Smooth muscle cell (in vitro differentiated cells): Measurements from ENCODE around the gene B3GNT3. TPM values are rescaled to one million over a fixed set of nuclear protein-coding genes. Genes with fewer than 3 reads are reported as not detected.

Experiments used
- DNase-seq: peaks from one replicate; lab custom pipeline; 2025; ENCODE audit not compliant: unreplicated experiment; lab: John Stamatoyannopoulos, UW
- H2AFZ ChIP-seq: fragments of 200-600 bp; sonication (generic); 2 replicates; pipeline ENCODE4 v1.6.0; 2016; ENCODE audit warnings: antibody characterized with exemption, low read depth, mild to moderate bottlenecking
- H3F3A ChIP-seq: fragments of 200-600 bp; sonication (generic); 2 replicates; pipeline ENCODE4 v1.6.0; 2017; ENCODE audit warnings: antibody characterized with exemption, low read depth
- H3K27ac ChIP-seq: fragments of 200-600 bp; sonication (generic); 2 replicates; pipeline ENCODE4 v1.5.1; 2016; ENCODE audit warnings: low read depth, mild to moderate bottlenecking
- H3K27me3 ChIP-seq: fragments of 200-600 bp; sonication (generic); 2 replicates; pipeline ENCODE4 v1.6.1; 2016; ENCODE audit warnings: low read depth, mild to moderate bottlenecking
- H3K36me3 ChIP-seq: fragments of 200-600 bp; sonication (generic); 2 replicates; pipeline ENCODE4 v1.5.1; 2016; ENCODE audit warnings: low read depth
- H3K4me1 ChIP-seq: fragments of 200-600 bp; sonication (generic); 2 replicates; pipeline ENCODE4 v1.5.1; 2016; ENCODE audit warnings: low read depth
- H3K4me2 ChIP-seq: fragments of 200-600 bp; sonication (generic); 2 replicates; pipeline ENCODE4 v1.6.0; 2016; ENCODE audit warnings: mild to moderate bottlenecking
- H3K4me3 ChIP-seq: fragments of 200-600 bp; sonication (generic); 2 replicates; pipeline ENCODE4 v1.5.1; 2016; ENCODE audit warnings: mild to moderate bottlenecking
- H3K79me2 ChIP-seq: fragments of 200-600 bp; sonication (generic); 2 replicates; pipeline ENCODE4 v1.6.0; 2016; ENCODE audit warnings: low read depth, mild to moderate bottlenecking
- H3K9ac ChIP-seq: fragments of 200-600 bp; sonication (generic); 2 replicates; pipeline ENCODE4 v1.6.0; 2016; ENCODE audit warnings: low read depth
- H3K9me3 ChIP-seq: fragments of 200-600 bp; sonication (generic); replicated peaks from 2 replicates; pipeline ENCODE4 v1.5.1; 2016; ENCODE audit warnings: low read depth
- H4K20me1 ChIP-seq: fragments of 200-600 bp; sonication (generic); 2 replicates; pipeline ENCODE4 v1.6.0; 2016; ENCODE audit warnings: low read depth
- CTCF ChIP-seq: fragments of 200-600 bp; sonication (generic); IDR thresholded peaks from 2 replicates; pipeline ENCODE4 v1.5.1; 2017; ENCODE audit warnings: borderline replicate concordance, mild to moderate bottlenecking, antibody characterized with exemption; ENCODE audit not compliant: insufficient read depth, poor library complexity, severe bottlenecking
- WGBS: methylation state at CpG from one replicate; pipeline ENCODE4 v1.1.7; 2016; ENCODE audit warnings: low lambda C conversion rate; 5-methylcytosine and 5-hydroxymethylcytosine counted together
- polyA plus RNA-seq: library from polyadenylated mRNA; unstranded; fragments of >200 nt; fragmentation: Nextera tagmentation; extraction: Ambion mirVana; gene quantifications from 2 replicates; pipeline ENCODE4 v1.2.1, GENCODE V29; 2016
- total RNA-seq: library from RNA; depleted of rRNA; stranded (reverse); fragments of >200 nt; gene quantifications from 2 replicates; pipeline ENCODE4 v1.2.3, GENCODE V29; 2014

B3GNT3 gene
- total and polyA plus RNA-seq, 2 experiments from 2014 or later, result 2.8 TPM; not detected in 1

DNA sequence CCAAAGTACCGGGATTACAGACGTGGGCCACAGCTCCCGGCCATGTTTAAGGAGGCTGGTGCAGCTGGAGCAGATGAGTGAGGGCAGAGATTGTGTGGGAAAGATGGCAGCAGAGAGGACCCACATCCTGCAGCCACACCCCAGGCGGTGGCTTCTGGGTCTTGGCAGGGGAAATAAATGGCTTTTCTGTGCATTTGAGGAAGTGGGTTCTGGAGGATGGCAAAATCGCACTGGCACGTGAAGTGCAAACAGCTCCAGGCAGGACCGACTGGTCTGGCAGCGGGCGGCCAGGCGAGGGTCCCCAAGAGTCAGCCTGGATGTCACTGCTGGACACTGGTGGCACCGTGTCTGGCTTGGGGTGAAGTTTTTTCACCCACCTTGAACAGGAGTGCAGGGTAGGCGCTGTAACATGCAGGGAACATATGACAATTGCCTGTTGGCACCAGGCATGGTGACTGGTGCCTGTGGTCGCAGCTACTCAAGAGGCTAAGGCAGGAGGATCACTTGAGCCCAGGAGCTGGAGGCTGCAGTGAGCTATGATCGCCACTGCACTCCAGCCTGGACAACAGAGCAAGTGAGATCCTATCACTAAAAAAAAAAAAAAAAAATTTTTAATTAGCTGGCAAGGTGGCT, 8.4 kb downstream of the B3GNT3 start:
- H2AFZ ChIP-seq, result no peak overlapping the region
- no peaks in the 10 kb centered on the region for H3K36me3 ChIP-seq
- no peaks in the 10 kb centered on the region for H3F3A ChIP-seq
- no peak for DNase-seq
- H3K4me2 ChIP-seq, result no peak overlapping the region
- H4K20me1 ChIP-seq, result no peaks in the 10 kb centered on the region
- TF ChIP-seq CTCF, result no peak
- no peaks in the 10 kb centered on the region for H3K79me2 ChIP-seq
- H3K9me3 ChIP-seq, result no peaks in the 10 kb centered on the region
- H3K4me1 ChIP-seq, result no peaks in the 10 kb centered on the region
- H3K4me3 ChIP-seq, result no peak overlapping the region
- WGBS, result 86% methylated on average over 13 of the region's 14 CpGs
- H3K9ac ChIP-seq, result no peak overlapping the region
- H3K27me3 ChIP-seq, result no peaks in the 10 kb centered on the region
- H3K27ac ChIP-seq, result no peak overlapping the region

DNA sequence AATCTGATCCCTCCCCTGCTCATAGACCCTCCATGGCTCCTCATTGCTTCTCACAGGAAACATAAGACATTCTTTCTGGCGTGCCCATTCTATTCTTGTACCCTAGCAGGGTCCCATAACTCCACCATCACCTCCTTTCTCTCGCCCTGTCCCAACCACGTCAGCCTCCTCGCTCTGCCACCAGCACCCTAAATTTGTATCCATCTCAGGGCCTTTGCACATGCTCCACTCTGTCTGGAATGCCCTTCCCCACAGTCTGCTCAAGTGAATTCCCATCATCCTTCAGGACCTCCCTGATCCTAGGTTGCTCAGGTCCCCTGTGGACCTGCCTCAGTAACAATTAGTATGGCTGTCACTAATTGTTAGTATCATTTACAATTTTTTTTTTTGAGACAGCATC, 10.5 kb downstream of the B3GNT3 start:
- Histone ChIP-seq H2AFZ (no peak overlapping the region), H3K79me2 (no peaks in the 10 kb centered on the region), H3K9ac (no peak overlapping the region), H3K36me3 (no peaks in the 10 kb centered on the region), H4K20me1 (no peaks in the 10 kb centered on the region), H3K4me1 (no peaks in the 10 kb centered on the region), H3K27me3 (no peaks in the 10 kb centered on the region), H3F3A (no peaks in the 10 kb centered on the region), H3K9me3 (no peaks in the 10 kb centered on the region), H3K27ac (no peak overlapping the region), H3K4me3 (no peak overlapping the region), H3K4me2 (no peak overlapping the region)
- no peak for DNase-seq
- WGBS, result 90% methylated on average over 4 of the region's 4 CpGs
- TF ChIP-seq CTCF, result no peak

DNA sequence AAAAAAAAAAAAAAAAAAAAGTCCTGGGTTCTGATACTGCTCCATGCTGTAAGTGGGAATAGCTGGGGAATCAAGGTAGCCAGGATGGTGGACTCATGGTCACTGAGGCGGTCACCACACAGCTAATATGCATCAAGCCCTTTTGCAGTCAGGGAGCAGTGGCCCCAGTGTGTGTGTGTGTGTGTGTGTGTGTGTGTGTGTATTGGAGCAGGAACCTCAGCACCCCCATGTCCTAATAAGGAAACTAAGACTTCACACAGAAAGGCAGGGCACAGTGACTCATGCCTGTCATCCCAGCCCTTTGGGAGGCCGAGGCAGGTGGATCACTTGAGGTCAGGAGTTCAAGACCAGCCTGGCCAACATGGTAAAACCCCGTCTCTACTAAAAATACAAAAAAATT, 12.0 kb downstream of the B3GNT3 start:
- Histone ChIP-seq H3K9ac (no peak overlapping the region), H3K79me2 (no peaks in the 10 kb centered on the region), H3K4me1 (no peaks in the 10 kb centered on the region), H3K27ac (no peak overlapping the region), H3K36me3 (no peaks in the 10 kb centered on the region), H3F3A (no peaks in the 10 kb centered on the region), H4K20me1 (no peaks in the 10 kb centered on the region), H3K27me3 (no peaks in the 10 kb centered on the region), H3K4me3 (no peak overlapping the region), H2AFZ (no peak overlapping the region), H3K4me2 (no peak overlapping the region), H3K9me3 (no peaks in the 10 kb centered on the region)
- WGBS, result 87% methylated on average over 3 of the region's 3 CpGs
- no peak for TF ChIP-seq CTCF
- DNase-seq, result no peak

- no peaks in the 10 kb centered on the region for H3K9me3 ChIP-seq
- no peak for DNase-seq
- no peak overlapping the region for H3K4me2 ChIP-seq
- H3F3A ChIP-seq, result no peaks in the 10 kb centered on the region
- H3K9ac ChIP-seq, result no peak overlapping the region
- no peaks in the 10 kb centered on the region for H3K79me2 ChIP-seq
- H3K4me1 ChIP-seq, result no peaks in the 10 kb centered on the region
- peaks cover 6% of the 10 kb centered on the region for H3K27me3 ChIP-seq
- 90% methylated on average over 27 of the region's 38 CpGs for WGBS
- H2AFZ ChIP-seq, result no peak overlapping the region
- no peak overlapping the region for H3K27ac ChIP-seq
- H4K20me1 ChIP-seq, result no peaks in the 10 kb centered on the region
- no peak for TF ChIP-seq CTCF
- H3K4me3 ChIP-seq, result no peak overlapping the region
- no peaks in the 10 kb centered on the region for H3K36me3 ChIP-seq
These were observed 12.9 kb downstream of the B3GNT3 start for GRCh38 chr19:17807731-17808316.
